ENCODE results near the gene PPT2.
"Not testable (repeated sequence)": the region's sequence is repeated elsewhere in the genome, so short reads cannot be mapped to it uniquely, and the experiment has no call there.

The PPT2 gene

DNA sequence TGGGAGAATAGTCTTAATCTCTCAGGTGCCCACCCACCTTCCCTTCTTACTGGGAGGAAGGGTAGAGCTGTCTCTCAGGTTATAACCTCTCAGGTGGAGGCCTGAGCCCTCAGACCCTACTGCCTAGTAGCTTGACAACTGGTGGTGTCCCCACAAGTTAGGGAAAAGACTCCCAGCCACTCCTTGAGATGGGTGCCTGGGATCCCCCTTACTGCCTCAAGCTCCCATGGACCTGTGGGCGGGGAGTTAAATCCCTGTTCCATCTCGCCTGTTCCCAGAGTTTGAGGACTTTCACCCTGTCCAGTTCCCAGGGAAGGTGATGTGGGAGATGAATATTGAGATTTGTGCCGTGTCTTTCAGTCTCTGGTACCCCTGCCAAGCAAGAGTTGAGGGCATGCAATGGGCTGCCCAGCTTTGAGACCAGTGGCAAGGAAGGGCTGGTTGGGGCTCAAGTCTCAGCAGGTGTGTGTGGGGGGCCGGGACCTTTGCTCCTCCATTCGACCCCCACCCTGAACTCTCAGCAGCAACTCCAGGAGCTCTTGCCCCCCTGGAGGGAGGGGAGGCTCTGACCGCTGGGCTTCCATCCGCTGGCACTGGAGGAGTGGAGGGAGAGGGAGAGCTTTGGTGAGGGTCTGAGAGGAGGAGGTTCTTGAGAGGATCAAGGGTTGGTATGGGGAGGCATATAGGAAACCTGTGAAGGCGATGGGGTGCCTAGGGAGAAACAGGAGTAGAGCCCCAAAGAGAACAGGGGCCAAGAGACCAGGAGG is 37.2 kb downstream of the PPT2 start:
- DNase-seq, result no peak

DNA sequence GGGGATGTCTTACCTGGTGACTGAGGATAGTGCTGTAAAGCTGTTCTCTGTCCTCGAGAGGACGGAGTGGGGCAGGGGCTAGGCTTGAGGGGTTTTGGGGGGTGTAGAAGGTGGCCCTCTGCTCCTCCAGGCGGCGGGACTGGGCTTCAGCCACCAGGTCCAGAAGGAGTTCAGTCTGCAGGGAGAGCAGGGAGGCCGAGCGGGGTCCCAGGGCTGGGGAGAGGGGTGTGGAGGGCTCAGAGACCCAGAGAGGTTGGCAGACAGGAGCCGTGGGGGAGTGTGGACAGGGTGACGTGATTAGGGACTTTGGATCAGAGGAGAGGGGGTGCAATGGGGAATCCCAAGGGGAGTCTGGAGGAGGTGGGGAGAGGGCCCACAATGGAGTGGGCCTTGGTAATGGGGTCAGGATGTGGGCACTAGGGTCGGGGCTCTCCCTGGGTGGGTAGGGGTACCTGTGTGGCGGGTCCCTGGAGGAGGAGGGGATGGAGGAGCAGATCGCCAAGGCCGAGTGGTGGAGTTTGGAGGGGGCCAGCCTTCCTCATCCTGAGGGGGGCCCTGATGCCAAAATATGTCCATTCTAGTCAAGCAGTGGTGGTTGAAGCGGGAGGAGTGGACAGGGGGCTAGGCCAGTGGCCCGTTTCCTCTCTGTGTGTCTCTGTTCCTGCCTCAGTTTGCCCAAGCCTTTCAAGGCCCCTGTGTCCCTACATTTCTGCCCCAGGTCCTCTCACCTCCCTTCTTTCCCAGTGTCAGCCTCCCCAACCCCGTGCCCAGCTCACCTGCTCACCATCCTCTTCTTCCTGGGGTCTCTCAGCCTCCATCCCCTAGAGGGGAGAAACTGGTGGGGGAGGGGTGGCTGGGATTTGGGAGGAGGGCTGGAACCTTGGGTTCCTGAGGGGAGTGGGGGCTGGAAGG is 38.0 kb downstream of the PPT2 start:
- peak in 1 of 2 donors; percentile 9 for DNase-seq

DNA sequence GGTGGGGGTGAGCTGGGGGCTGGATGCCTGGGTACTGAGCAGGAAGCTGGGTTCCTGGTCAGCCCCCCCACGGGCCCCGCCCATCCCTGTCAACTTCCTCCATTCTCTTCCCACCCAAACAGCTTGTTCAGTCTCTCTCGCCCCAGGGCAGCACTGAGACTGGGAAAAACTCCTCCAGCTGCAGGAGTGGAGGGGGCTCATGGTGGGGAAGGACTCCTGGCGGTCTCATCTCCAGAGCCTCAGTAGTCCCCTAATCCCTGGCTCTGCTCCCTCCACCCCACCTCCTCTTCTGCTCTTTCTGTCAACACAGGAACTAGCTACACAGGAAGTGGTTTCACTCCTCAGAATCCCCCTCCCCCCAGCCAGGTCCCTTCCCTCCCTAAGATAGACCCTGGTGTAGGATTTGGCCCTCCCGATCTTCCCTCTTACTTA is 38.7 kb downstream of the PPT2 start, which contains the start of gene GPSM3:
GPSM3 (minus strand) TSS at position 36 of the 432 bp plus-strand sequence. CDS start 130 bp downstream, outside the sequence.
- DNase-seq, result peak; percentile 55 to 81

DNA sequence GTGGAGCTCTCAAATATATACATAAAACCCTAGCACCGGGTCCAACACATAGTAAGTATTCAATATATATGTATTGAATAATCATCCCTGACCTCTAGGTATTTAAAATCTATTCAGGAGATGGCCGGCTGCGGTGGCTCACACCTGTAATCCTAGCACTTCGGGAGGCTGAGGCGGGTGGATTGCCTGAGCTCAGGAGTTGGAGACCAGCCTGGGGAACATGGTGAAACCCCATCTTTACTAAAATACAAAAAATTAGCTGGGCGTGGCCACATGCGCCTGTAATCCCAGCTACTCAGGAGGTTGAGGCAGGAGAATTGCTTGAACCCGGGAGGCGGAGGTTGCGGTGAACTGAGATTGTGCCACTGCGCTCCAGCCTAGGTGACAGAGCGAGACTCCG is 39.2 kb downstream of the PPT2 start:
- not testable (repeated sequence) for DNase-seq

DNA sequence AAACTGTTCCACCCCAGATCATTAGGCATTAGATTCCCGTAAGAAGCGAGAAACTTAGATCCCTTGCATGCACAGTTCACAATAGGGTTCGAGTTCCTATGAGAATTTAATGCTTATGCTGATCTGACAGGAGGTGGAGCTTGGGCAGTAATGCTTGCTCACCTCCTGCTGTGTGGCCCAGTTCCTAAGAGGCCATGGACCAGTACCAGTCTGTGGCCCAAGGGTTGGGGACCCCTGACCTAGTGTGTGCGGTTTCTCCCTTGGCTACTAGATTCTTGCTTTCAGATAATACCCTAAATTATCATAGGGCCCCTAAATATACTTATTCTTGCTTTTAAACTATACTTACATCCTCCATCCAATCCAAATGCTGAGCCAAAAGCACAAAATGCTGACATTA is 40.4 kb downstream of the PPT2 start:
- DNase-seq, result no peak

DNA sequence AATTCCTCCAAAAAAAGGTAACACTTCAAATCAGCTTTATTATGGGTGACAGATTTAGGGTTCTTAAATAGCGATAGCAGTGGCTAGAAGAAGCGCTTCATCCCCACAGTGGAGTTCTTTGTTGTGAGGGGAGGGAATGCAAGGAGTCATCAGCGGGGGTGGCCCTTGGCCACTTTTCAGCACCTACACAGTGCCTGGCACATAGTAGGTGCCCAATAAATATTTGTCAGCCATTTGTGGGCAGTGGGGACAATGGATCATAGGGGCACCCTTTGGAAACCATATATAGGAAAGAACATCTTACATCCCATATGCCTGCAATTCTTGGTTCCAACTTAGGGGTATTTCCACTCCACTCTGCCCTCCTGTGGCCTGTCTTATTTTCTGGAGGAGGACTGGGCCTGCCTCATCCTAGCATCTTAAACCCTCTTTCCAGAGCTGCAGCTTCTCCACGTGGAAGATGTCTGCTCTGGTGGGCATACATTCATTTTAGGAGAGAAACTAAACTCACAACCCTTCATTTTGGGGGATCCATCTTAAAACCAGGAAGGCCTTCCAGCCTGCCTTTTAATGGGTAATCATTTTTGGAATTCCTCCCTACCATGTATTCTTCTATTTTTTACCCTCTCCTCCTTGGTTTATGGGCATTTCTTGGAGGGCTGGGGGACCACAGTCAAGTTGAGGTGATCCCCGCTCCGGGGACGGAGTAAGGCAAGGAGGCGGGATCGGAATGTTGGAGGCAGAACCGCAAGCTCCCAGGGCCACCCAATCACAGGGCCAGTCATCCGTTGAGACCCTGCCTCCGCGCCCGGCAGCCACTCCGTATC is 41.1 kb downstream of the PPT2 start:
- DNase-seq, result peak; percentile 44 to 56

DNA sequence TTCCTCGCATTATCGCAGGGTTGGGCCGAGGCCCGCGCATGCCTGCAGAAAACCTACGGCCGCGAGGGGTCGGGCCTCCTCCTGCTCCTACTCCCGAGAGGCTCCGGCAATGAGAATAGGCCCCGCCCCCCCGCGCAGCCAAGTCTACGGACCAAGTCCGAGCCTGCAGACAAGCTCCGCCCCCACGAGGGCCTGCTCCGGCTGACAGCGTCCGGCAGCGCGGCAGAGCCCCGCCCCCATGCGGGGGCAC is 41.6 kb downstream of the PPT2 start:
- peak; percentile 95 to 99 for DNase-seq

DNA sequence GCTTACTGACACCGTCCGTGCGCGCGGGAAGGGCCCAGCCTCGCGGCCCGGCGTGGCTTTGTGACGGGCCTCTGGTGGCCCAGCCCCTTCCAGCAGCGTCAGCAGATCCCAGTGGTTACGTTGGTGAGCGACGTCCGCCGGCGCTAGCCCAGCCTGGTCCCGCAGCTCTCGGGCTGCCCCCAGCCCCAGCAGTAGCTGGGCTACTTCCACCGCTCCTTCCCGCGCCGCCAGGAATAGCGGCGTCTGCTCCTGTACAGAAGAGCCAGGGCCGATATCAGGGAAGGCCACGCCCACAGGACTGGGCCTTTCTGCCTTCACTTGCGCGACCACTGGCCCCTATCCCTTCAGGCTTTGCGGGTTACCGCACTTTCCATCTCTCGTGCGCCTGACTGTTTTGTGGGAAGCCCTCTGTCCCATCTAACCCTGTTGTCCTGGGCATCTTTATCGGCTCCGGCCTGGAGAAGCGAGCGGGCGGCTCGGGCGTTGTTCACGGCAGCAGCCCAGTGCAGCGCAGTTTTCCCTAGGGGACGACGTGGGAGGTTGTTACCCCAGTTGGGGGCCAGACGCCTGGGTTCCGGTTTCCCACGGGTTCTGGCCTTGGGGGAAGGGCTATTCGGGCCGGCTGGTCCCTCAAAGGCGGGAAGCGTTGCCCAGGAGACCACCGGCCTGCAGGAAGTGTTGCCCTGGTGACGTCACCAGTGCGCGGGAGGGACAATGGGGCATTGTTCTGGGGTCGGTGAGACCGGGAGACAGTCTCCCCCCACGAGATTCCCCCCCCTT is 42.2 kb downstream of the PPT2 start:
- DNase-seq, result peak; percentile 30 to 66

DNA sequence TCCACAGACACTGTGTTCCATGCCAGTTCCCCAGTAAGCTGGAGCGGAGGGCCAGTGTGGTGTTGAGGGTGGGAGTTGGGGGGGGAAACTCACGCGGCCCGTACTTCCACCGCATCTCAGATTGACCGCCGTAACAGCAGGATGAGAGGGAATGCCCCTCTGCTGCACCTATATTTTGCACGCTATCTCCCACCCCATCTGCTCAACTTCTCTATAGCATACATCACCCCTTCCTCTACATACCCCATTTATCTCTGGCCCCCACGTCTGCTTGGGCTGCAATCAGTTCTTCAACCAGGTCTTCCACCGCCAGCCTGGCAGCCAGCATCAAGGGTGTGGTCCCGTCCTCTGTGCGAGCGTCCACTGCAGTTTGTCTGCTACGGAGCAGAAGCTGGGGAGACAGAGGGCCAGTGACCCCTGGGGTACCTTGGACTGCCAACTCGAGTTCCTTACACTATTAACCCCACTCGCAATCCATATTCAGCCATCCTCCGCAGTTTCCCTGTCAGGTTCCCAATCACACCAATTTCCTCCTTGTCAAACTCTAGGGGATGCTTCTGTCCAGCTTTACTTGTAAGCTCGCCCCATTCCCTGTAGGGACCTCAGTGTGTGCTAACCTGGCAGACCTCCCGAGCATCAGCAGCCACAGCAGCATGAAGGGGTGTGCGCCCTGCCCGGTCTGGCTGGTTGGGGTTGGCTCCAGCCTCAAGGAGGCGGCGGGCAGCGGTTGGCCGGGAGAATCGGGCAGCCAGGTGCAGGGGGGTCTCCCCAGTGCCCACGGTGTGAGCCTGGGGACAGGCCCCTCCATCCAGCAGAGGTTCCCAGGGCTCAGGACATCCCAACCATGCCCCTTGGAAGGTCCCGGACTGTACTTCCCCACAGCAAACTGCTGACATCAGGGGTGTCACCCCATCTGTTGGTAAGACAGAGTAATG is 43.0 kb downstream of the PPT2 start:
- peak in 1 of 2 donors; percentile 9 for DNase-seq

DNA sequence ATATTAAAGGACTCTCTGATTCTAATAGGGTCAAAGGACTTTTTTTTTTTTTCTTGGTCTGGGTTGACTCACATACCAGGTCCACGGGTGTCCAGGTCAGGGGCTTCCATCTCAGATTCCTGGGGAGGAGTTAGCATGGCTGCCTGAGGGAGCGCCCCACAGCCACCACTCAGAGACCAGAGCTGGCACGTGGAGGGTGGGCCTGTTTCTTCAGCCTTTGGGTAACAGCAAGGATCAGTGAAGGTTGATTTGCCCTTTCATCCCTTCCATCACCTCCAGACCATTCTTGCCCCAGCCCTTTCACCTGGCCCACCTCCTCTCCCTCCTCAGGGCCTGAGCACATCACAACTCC is 44.4 kb downstream of the PPT2 start:
- DNase-seq, result no peak

DNA sequence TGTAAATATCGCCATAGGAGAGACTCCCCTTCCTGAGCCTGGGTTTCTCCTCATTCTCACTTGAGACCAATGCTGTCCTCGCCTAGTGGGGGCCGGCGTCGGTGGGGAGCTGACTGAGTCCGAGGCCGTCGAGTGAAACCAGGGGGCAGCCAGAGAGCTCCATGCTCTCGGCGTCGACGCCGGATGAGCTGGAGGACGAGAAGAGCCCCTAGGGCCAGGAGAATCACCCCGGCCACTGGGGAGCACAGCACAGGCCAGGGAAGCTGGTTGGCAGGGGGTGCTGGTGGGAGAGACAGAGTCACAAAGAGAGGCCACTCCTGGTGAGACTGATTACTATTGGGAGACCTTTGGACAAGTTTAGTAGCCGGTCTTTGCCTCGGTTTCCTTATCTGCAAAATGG is 44.9 kb downstream of the PPT2 start:
- DNase-seq, result no peak

DNA sequence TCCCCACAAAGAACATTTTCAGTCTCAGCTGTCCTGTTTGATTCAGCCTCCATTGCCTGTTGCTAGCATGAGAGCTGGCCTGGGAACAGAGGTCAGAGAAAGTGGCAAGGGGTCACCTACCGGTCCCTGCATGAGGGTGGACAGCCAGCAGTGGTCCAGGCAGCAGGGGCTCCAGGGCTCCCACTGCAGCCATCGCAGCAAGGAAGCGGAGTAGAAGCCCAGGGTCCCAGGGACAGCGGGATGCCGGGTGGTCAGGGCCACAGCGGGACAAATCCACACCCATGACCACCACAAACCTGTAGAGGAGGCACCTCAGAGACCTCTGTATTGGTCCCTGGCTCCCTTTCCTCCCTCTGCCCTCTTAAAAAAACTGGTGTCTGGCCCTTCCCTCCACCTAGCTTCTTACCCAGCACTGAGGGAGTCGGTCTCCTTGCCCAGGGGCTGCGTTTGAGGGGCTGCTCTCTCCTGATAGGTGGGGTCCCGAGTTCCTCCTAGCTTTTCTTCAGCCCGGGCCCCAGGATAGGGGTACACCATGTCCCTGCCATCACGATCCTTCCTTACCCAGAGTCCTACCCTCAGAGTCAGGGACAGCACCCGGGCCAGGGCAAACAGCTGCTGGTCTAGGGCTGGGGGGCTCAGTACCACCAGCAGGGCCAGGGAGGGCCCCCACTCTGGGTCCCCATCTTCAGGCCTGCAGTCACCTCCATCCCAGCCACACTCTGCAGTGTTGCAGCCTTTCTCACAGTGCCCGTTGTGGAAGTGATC is 47.0 kb downstream of the PPT2 start:
- DNase-seq, result no peak

DNA sequence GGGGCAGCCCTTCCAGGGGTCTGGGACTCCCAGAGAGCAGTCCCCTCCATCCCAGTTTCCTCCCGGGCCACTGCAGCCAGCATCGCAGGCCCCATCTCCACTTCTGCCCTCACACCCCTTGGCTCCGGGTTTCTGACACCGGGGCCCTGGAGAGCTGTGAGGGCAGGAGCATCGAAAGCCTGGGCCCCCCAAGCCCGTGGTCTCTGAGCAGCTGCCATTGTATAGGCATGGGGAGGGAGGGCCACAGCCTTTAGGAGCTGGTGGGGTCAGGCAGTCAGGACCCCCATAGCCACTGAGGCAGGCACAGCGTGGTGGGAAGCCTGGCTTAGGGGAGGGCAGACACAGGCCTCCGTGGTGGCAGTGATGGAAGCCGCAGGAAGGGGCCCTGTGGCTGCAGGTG is 48.2 kb downstream of the PPT2 start:
- DNase-seq, result no peak

DNA sequence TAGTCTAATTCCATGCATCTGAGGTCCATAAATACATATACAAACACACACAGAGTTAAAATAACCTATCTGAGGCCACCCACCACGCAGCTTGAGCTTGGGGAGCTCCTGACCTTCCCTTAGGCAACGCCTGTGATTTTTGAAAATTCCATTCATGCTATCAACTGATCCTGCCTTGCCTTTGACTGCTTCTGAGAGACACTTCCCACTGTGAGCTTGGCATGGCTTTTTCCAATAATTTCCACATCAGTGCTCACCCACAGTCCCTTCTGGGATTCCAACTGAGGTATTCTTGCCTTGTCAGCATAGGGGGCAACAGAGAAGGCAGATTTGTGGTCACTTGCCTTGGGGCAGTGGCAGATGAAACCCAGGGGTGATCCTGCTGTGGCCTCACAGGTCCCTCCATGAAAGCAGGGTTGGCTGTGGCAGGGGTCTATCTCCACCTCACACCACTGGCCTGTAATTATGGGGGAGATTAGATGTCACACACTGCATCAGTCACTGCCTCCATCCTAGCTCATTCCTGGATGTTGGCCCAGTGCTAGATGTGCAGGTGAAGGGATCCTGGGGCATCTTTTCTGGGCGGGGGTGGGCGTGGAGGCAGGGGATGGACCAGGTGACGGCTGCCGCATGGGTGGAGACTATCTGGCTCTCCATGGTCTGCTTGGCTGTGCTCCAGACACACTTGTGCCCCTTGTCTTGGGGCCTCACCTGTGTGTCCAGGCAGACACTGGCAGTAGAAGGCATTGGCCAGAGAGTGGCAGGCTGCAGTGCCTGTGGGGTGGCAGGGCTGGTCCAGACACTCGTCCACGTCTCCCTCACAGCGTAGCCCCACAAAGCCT is 49.7 kb downstream of the PPT2 start:
- DNase-seq, result no peak

DNA sequence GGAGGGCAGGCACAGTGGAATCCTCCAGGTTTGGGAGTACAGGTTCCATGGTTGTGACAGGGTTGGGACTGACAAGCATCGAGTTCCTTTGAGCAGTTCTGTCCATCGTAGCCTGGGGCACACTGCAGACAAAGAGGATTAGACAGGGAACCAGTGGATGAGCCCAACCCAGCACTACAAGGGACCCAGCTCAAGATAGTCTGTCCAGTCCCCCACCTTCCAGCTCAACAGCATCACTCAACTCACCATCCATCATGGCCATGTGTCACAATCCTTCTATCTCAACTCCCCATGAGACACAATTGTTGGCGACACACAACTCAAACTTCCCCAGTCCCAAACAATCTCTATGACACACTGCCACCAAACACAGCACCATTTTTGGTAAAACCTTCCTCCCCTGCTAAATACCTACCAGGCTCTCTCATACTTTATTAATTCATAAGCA is 50.4 kb downstream of the PPT2 start:
- no peak for DNase-seq

DNA sequence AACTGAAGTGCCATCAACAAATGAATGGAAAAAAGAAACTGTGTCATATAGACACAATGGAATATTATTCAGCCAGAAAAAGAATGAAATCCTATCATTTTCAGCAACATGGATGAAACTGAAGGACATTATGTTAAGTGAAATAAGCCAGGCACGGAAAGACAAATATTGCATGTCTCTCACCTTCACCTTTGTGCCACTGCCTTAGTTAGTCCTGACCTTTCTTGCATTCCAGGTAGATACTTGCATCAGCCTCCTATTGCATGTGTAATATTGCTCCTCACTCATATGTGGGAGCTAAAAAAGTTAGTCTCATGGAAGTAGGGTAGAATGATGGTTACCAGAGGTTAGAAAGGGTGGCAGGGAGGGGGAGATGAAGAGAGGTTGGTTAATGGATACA is 55.1 kb downstream of the PPT2 start:
- DNase-seq, result no peak

DNA sequence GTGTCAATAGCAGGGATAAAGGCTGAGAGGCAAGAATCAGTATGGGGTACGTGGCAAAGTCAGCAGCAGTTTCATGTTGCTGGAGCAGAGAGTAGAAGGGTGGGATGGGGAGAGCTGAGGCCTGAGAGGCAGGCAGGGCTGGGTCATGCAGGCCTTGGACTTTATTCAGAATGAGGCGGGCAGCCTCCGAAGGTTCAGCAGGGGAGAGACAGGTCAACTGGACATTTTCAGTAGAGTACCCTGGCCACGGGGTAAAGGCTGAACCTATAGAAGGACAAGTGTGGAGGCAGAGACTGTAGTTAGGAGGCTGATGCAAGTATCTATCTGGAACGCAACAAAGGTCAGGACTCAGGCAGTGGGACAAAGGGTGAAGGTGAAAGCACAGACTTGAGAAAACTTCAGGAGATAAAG is 56.3 kb downstream of the PPT2 start:
- no peak for DNase-seq

DNA sequence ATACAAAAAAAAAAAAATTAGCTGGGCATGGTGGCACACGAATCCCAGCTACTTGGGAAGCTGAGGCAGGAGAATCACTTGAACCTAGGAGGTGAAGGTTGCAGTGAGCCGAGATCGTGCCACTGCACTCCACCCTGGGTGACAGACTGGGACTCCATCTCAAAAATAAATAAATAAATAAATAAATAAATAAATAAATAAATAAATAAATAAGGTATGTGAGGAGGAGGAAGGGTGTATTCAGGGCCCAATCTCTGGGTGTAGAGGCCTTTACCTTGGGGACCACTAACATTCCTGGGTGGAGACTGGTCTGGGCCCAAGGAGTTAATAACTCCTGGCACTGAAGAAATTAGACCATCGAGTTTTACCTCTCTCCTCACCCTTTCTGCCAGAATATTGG is 57.5 kb downstream of the PPT2 start:
- not testable (repeated sequence) for DNase-seq

DNA sequence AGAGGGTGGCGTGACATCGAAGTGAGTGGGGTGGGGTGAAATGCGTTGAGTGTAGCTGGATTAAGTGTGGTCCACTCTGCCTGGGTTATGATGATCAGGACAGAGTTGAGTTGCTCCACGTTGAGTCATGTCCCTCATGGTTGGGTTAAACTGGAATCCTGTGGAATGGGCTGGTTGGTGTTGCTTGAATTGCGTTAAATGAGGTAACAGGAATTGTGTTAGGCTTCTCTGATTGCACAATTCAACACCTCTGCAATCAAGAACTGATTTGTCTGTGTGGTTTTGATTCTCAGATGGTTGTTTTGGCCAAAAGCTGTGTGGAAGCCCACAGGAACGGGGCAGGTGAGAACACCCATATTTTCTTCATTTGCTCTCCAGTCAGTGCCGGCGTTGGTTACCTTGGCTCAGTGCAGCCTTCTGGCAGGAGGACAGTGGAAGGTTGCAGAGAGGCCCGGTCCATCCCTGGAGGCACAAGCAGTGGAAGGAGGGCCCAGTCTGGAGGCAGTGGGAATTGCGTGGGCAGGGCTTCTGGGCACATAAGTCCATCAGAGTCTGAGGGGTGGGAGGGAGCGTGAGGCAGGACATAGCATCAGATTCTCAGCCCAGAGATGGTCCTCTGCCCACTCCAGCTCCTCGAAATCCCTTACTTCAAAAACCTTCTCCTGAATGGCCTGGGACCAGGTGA is 58.3 kb downstream of the PPT2 start:
- no peak for DNase-seq
